HCT116 (cell line): Measurements from ENCODE around the gene ARPP21. TPM values are rescaled to one million over a fixed set of nuclear protein-coding genes. Genes with fewer than 3 reads are reported as not detected.

Experiments
- ATAC-seq: fragments of 200-7000 bp; cut with Tn5 transposase; 2 replicates; pipeline ENCODE4 v1.9.1; 2020; ENCODE audit warnings: mild to moderate bottlenecking, moderate library complexity
- BruUV-seq: library from RNA; stranded (reverse); fragments of 400-500 nt; replicated peaks from 2 replicates; lab custom pipeline; 2021; lab: Mats Ljungman, UMichigan
- CTCF ChIA-PET: fragments of 300-600 bp; sonication (Branson Sonifier 250); formaldehyde crosslinking; loops from one replicate; lab custom pipeline; 2021; ENCODE audit warnings: antibody characterized with exemption; lab: Charles Lee
- POLR2A ChIA-PET: fragments of 300-600, 350-600 bp; sonication (Branson Sonifier 250); formaldehyde crosslinking; loops from one replicate; lab custom pipeline; 2021; ENCODE audit warnings: antibody characterized with exemption; lab: Charles Lee
- RAD21 ChIA-PET, 2 experiments: fragments of 300-600 bp; sonication (Branson Sonifier 250); formaldehyde crosslinking; loops; one replicate each; lab custom pipeline; 2023; ENCODE audit warnings: low total read pairs in 2 of 2; ENCODE audit not compliant: uncharacterized antibody in 2 of 2, unreplicated experiment in 2 of 2, low non-redundant PET in 1 of 2; lab: Charles Lee
- DNase-seq: peaks from one replicate; pipeline ENCODE4 v3.0.0-alpha.2; 2010; ENCODE audit warnings: low read depth, low spot score
- H2AFZ ChIP-seq: fragments of 200-600 bp; shearing (Covaris generic), sonication (generic); 2 replicates; pipeline ENCODE4 v1.6.1; 2017; ENCODE audit warnings: low read depth, mixed run types, mixed read lengths, antibody characterized with exemption, low read length; ENCODE audit not compliant: poor library complexity, severe bottlenecking
- H3K27ac ChIP-seq: 2 replicates; pipeline ENCODE4 v1.5.1; 2012; ENCODE audit warnings: low read depth, low read length
- H3K27me3 ChIP-seq: fragments of 200-600 bp; sonication (generic); 2 replicates; pipeline ENCODE4 v1.6.1; 2016; ENCODE audit warnings: mixed run types, low read length, mixed read lengths; ENCODE audit not compliant: insufficient read depth
- H3K36me3 ChIP-seq, 2 experiments: fragments of 200-500 bp in 1 of 2; fragments of 200-600 bp in 1 of 2; sonication (Bioruptor generic) in 1 of 2; sonication (generic) in 1 of 2; 2 replicates each; pipeline versions ENCODE4 v1.5.1 to v1.6.1; 2014 to 2016; ENCODE audit warnings: low read length in 2 of 2, inconsistent platforms in 1 of 2, mixed read lengths in 1 of 2, mixed run types in 1 of 2; ENCODE audit not compliant: insufficient read depth in 2 of 2, control insufficient read depth in 1 of 2
- H3K4me1 ChIP-seq, 2 experiments: fragments of 200-600 bp in 1 of 2; sonication (generic) in 1 of 2; 2 replicates each; pipeline versions ENCODE4 v1.5.1 to v1.6.1; 2012 to 2017; ENCODE audit warnings: low read length in 2 of 2, inconsistent platforms in 1 of 2, mild to moderate bottlenecking in 1 of 2, mixed read lengths in 1 of 2, mixed run types in 1 of 2, moderate library complexity in 1 of 2; ENCODE audit not compliant: insufficient read depth in 2 of 2, control insufficient read depth in 1 of 2
- H3K4me2 ChIP-seq: fragments of 200-600 bp; sonication (generic); 2 replicates; pipeline ENCODE4 v1.6.1; 2017; ENCODE audit warnings: mixed run types, low read length, mixed read lengths
- H3K4me3 ChIP-seq, 2 experiments: fragments of 200-600 bp in 1 of 2; sonication (generic) in 1 of 2; replicated peaks in 1 of 2; 2 replicates each; pipeline ENCODE4 v1.5.1; 2011 to 2016; ENCODE audit warnings: low read length in 2 of 2, control low read depth in 1 of 2, low read depth in 1 of 2, mild to moderate bottlenecking in 1 of 2, mixed read lengths in 1 of 2, mixed run types in 1 of 2
- H3K79me2 ChIP-seq: fragments of 200-600 bp; sonication (generic); 2 replicates; pipeline ENCODE4 v1.6.1; 2017; ENCODE audit warnings: mild to moderate bottlenecking, mixed run types, low read length, moderate library complexity, mixed read lengths; ENCODE audit not compliant: insufficient read depth
- H3K9ac ChIP-seq: fragments of 200-600 bp; sonication (generic); 2 replicates; pipeline ENCODE4 v1.6.1; 2016; ENCODE audit warnings: low read length, mixed read lengths
- H3K9me2 ChIP-seq: fragments of 200-600 bp; sonication (generic), shearing (Covaris generic); 2 replicates; pipeline ENCODE4 v1.6.1; 2017; ENCODE audit warnings: mixed run types, mild to moderate bottlenecking, moderate library complexity; ENCODE audit not compliant: insufficient read depth
- H3K9me3 ChIP-seq, 2 experiments: fragments of 200-500 bp in 1 of 2; fragments of 200-600 bp in 1 of 2; sonication (Bioruptor generic) in 1 of 2; sonication (generic) in 1 of 2; 2 replicates each; pipeline ENCODE4 v1.6.1; 2014 to 2017; ENCODE audit warnings: low read length in 2 of 2, mixed read lengths in 2 of 2, inconsistent platforms in 1 of 2, low read depth in 1 of 2, mild to moderate bottlenecking in 1 of 2, mixed run types in 1 of 2, moderate library complexity in 1 of 2; ENCODE audit not compliant: control insufficient read depth in 1 of 2, insufficient read depth in 1 of 2
- H4K20me1 ChIP-seq: fragments of 200-600 bp; sonication (generic), shearing (Covaris generic); 2 replicates; pipeline ENCODE4 v1.6.1; 2017; ENCODE audit warnings: mixed run types, mild to moderate bottlenecking, moderate library complexity; ENCODE audit not compliant: insufficient read depth
- CBX3 ChIP-seq: IDR thresholded peaks from 2 replicates; pipeline ENCODE4 v1.6.1; 2012; ENCODE audit warnings: low read depth
- CEBPB ChIP-seq: IDR thresholded peaks from 2 replicates; pipeline ENCODE4 v1.6.1; 2012; ENCODE audit warnings: low read depth
- EGR1 ChIP-seq: IDR thresholded peaks from 2 replicates; pipeline ENCODE4 v1.6.1; 2012; ENCODE audit warnings: low read depth
- FOSL1 ChIP-seq: IDR thresholded peaks from 2 replicates; pipeline ENCODE4 v1.6.1; 2012; ENCODE audit warnings: low read depth
- JUND ChIP-seq: IDR thresholded peaks from 2 replicates; pipeline ENCODE4 v1.6.1; 2012
- POLR2A ChIP-seq: IDR thresholded peaks from 2 replicates; pipeline ENCODE4 v1.7.0; 2011; ENCODE audit warnings: borderline replicate concordance; ENCODE audit not compliant: insufficient read depth, insufficient read length; ENCODE audit errors: extremely low read depth
- POLR2AphosphoS5 ChIP-seq: IDR thresholded peaks from 2 replicates; pipeline ENCODE4 v1.6.1; 2011; ENCODE audit warnings: mild to moderate bottlenecking, low read depth, low read length, moderate library complexity
- SRF ChIP-seq: IDR thresholded peaks from 2 replicates; pipeline ENCODE4 v1.6.1; 2012; ENCODE audit warnings: low read depth
- YY1 ChIP-seq: IDR thresholded peaks from 2 replicates; pipeline ENCODE4 v1.6.1; 2011; ENCODE audit warnings: low read length, low read depth, moderate library complexity, mild to moderate bottlenecking; ENCODE audit not compliant: insufficient replicate concordance; ENCODE audit errors: extremely low read depth
- intact Hi-C: fragments of 100-400 bp; cut with micrococcal nuclease; formaldehyde crosslinking; loops from 2 replicates; pipeline ENCODE4 v1.10.0; 2022
- total RNA-seq: library from RNA; stranded (reverse); gene quantifications from one replicate; pipeline ENCODE4 v1.2.1, GENCODE V29; 2021; ENCODE audit not compliant: unreplicated experiment
- TF ChIP-seq, protein P1 (sequence below), 3 experiments: fragments of 200-600 bp in 1 of 3; sonication (generic) in 1 of 3; IDR thresholded peaks in 2 of 3; conservative IDR thresholded peaks in 1 of 3; 2 replicates each; pipeline ENCODE4 v1.5.1; 2012 to 2017; ENCODE audit warnings: low read depth in 2 of 3, low read length in 2 of 3, antibody characterized with exemption in 1 of 3, borderline replicate concordance in 1 of 3, control low read depth in 1 of 3, mild to moderate bottlenecking in 1 of 3, mixed read lengths in 1 of 3, mixed run types in 1 of 3, moderate library complexity in 1 of 3; ENCODE audit not compliant: insufficient read depth in 1 of 3
- TF ChIP-seq, protein P2 (sequence below): IDR thresholded peaks from 2 replicates; pipeline ENCODE4 v1.6.1; 2012
- TF ChIP-seq, protein P3 (sequence below): IDR thresholded peaks from 2 replicates; pipeline ENCODE4 v1.6.1; 2012; ENCODE audit warnings: low read depth

ARPP21 gene
- total RNA-seq, 1 experiment from 2014 or later: not detected

DNA sequence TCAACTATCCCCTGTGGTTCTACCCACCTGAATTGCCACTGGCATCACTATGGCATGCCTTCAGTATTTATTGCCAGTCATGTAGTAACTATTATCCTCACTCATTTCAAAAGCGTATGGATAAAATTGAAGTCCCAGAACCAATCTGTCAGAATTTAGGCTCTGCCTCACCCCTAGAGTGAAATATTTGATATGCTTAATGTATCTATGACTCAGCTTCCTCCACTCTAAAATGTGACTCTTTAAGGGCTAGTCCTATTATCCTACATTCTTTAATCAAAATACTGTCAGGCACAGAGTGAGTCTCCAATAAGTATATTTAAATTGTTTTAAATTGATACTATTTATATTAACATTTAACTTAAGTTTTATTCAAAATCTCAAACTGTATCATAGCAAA, 27.6 kb downstream of the ARPP21 start:
- Histone ChIP-seq H3K9me2 (no peaks in the 10 kb centered on the region), H3K27me3 (no peaks in the 10 kb centered on the region), H2AFZ (no peak overlapping the region), H3K27ac (no peak overlapping the region), H3K4me2 (no peak overlapping the region), H3K36me3 (no peaks in the 10 kb centered on the region), H3K9me3 (peaks cover 7 to 14% of the 10 kb centered on the region in 2 experiments; a peak in 2 of 4 replicates), H3K79me2 (no peaks in the 10 kb centered on the region), H4K20me1 (no peaks in the 10 kb centered on the region), H3K4me1 (no peaks in the 10 kb centered on the region), H3K4me3 (no peak overlapping the region), H3K9ac (no peak overlapping the region)
- BruUV-seq: no TSS peak
- RAD21 ChIA-PET: no interaction called here
- no peak for ATAC-seq
- CTCF ChIA-PET: no interaction called here
- DNase-seq: no peak
- POLR2A ChIA-PET: no interaction called here
- TF ChIP-seq POLR2A (no peak), CBX3 (no peak), JUND (no peak), CEBPB (no peak), EGR1 (no peak)
- TF ChIP-seq, protein P1, sequence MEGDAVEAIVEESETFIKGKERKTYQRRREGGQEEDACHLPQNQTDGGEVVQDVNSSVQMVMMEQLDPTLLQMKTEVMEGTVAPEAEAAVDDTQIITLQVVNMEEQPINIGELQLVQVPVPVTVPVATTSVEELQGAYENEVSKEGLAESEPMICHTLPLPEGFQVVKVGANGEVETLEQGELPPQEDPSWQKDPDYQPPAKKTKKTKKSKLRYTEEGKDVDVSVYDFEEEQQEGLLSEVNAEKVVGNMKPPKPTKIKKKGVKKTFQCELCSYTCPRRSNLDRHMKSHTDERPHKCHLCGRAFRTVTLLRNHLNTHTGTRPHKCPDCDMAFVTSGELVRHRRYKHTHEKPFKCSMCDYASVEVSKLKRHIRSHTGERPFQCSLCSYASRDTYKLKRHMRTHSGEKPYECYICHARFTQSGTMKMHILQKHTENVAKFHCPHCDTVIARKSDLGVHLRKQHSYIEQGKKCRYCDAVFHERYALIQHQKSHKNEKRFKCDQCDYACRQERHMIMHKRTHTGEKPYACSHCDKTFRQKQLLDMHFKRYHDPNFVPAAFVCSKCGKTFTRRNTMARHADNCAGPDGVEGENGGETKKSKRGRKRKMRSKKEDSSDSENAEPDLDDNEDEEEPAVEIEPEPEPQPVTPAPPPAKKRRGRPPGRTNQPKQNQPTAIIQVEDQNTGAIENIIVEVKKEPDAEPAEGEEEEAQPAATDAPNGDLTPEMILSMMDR (IDR thresholded peaks at IDR 0.05 in 2 of 3, conservative IDR thresholded peaks at IDR 0.05 in 1 of 3; ENCODE audit: borderline replicate concordance in 1 of 3, insufficient read depth in 1 of 3, low read depth in 2 of 3, low read length in 2 of 3): no peak
- intact Hi-C loops: no loop called here

DNA sequence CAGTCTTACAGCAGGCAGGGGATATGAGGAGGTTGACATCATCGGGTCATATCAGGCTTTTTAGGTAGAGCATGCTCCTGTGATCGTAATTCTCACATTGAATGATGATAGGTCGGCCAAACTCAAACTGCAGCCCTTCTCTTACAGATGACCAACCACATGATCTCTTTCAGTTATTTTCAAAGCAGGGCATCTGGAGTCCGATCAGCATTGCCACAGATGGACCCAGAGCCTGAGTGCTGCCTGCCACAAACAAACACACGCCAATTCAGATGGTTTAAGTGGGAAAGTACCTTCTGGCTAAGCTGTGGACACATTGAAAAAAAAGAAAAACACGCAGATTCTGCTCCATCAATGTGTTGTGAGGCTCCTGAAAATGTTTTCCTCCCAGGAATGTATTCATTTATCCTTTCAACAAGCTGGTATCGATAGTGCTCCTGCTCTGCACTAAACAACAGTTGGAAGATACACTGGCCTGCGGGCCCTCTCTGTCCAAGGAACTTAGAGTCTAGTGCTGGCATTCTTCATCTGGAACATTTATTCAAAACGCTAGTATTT, 31.2 kb downstream of the ARPP21 start:
- DNase-seq: no peak
- Histone ChIP-seq H3K4me3 (no peak overlapping the region), H4K20me1 (no peaks in the 10 kb centered on the region), H3K9me3 (peaks cover 9% of the 10 kb centered on the region in 2 experiments; a peak in 2 of 4 replicates), H3K27me3 (no peaks in the 10 kb centered on the region), H3K4me1 (no peaks in the 10 kb centered on the region), H3K9ac (no peak overlapping the region), H3K79me2 (no peaks in the 10 kb centered on the region), H3K4me2 (no peak overlapping the region), H2AFZ (no peak overlapping the region), H3K27ac (no peak overlapping the region), H3K36me3 (no peaks in the 10 kb centered on the region), H3K9me2 (no peaks in the 10 kb centered on the region)
- ATAC-seq: no peak
- POLR2A ChIA-PET: no interaction called here
- CTCF ChIA-PET: no interaction called here
- intact Hi-C loops: no loop called here
- RAD21 ChIA-PET: no interaction called here
- no TSS peak for BruUV-seq
- TF ChIP-seq POLR2AphosphoS5: no peak
- TF ChIP-seq, protein P1 (IDR thresholded peaks at IDR 0.05 in 2 of 3, conservative IDR thresholded peaks at IDR 0.05 in 1 of 3; ENCODE audit: borderline replicate concordance in 1 of 3, insufficient read depth in 1 of 3, low read depth in 2 of 3, low read length in 2 of 3): no peak
- no peak for TF ChIP-seq POLR2A
- no peak for TF ChIP-seq FOSL1
- TF ChIP-seq, protein P2, sequence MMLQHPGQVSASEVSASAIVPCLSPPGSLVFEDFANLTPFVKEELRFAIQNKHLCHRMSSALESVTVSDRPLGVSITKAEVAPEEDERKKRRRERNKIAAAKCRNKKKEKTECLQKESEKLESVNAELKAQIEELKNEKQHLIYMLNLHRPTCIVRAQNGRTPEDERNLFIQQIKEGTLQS: no peak
- TF ChIP-seq JUND: no peak
- no peak for TF ChIP-seq SRF
- no peak for TF ChIP-seq YY1
- TF ChIP-seq, protein P3, sequence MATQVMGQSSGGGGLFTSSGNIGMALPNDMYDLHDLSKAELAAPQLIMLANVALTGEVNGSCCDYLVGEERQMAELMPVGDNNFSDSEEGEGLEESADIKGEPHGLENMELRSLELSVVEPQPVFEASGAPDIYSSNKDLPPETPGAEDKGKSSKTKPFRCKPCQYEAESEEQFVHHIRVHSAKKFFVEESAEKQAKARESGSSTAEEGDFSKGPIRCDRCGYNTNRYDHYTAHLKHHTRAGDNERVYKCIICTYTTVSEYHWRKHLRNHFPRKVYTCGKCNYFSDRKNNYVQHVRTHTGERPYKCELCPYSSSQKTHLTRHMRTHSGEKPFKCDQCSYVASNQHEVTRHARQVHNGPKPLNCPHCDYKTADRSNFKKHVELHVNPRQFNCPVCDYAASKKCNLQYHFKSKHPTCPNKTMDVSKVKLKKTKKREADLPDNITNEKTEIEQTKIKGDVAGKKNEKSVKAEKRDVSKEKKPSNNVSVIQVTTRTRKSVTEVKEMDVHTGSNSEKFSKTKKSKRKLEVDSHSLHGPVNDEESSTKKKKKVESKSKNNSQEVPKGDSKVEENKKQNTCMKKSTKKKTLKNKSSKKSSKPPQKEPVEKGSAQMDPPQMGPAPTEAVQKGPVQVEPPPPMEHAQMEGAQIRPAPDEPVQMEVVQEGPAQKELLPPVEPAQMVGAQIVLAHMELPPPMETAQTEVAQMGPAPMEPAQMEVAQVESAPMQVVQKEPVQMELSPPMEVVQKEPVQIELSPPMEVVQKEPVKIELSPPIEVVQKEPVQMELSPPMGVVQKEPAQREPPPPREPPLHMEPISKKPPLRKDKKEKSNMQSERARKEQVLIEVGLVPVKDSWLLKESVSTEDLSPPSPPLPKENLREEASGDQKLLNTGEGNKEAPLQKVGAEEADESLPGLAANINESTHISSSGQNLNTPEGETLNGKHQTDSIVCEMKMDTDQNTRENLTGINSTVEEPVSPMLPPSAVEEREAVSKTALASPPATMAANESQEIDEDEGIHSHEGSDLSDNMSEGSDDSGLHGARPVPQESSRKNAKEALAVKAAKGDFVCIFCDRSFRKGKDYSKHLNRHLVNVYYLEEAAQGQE: no peak
